ENCODE results near the gene GALNT10. TPM values are rescaled to one million over a fixed set of nuclear protein-coding genes. Genes with fewer than 3 reads are reported as not detected.

GALNT10 gene
- total and polyA plus RNA-seq, 10 of the 15 experiments (the other 5 are each of a cell fraction or from before 2014, with no cell fraction given) = 3.9 to 35.4 (median 15.5) TPM

- H3K36me3 ChIP-seq (ENCODE audit: control insufficient read depth in 2 of 2, insufficient read depth in 2 of 2, low read length in 1 of 2) = no peaks in the 10 kb centered on the region
- peaks cover 26% of the 10 kb centered on the region for H3K4me1 ChIP-seq (ENCODE audit: control insufficient read depth, insufficient read depth, low read length)
- in situ Hi-C loops (cut with MboI) (no loop called here), intact Hi-C loops (cut with micrococcal nuclease; ENCODE audit: unreplicated experiment) (no loop called here)
- DNase-seq (ENCODE audit: low read depth, low spot score) (no peak), FAIRE-seq (no peak), ATAC-seq (no peak)
- BruUV-seq (replicated peaks) = no TSS peak
- H2AFZ ChIP-seq (ENCODE audit: control insufficient read depth, low read depth, low read length) = no peak overlapping the region
- SMC1A ChIA-PET (ENCODE audit: uncharacterized antibody, unreplicated experiment) = interaction anchor here (1.4 kb wide), 1 partner anchor 75 kb away, joined by 4 read pairs; no protein-coding TSS in a partner anchor
- no peaks in the 10 kb centered on the region for H3K9me3 ChIP-seq (replicated peaks; ENCODE audit: control insufficient read depth, insufficient read depth, low read length)
- no peak overlapping the region for H3K9ac ChIP-seq (ENCODE audit: control insufficient read depth, insufficient read depth, low read length)
- TF ChIP-seq ZBTB33 (IDR thresholded peaks at IDR 0.05) (no peak), DPF2 (IDR thresholded peaks at IDR 0.05) (no peak)
- no peaks in the 10 kb centered on the region for H3K79me2 ChIP-seq (ENCODE audit: control insufficient read depth, insufficient read depth, low read length)
- H4K20me1 ChIP-seq (ENCODE audit: control insufficient read depth, insufficient read depth) = no peaks in the 10 kb centered on the region
- POLR2A ChIA-PET = interaction anchor here (1.2 kb wide), 1 partner anchor 56 kb away, joined by 3 read pairs; no protein-coding TSS in a partner anchor
- no peaks in the 10 kb centered on the region for H3K27me3 ChIP-seq (replicated peaks in 1 of 2; ENCODE audit: control insufficient read depth in 2 of 2, insufficient read depth in 2 of 2, low read length in 1 of 2)
- RAD21 ChIA-PET (ENCODE audit: unreplicated experiment) = interaction anchor here (0.9 kb wide), 1 partner anchor 12 kb away, joined by 3 read pairs; no protein-coding TSS in a partner anchor
- no peak overlapping the region for H3K4me2 ChIP-seq (ENCODE audit: control insufficient read depth, insufficient read depth)
- H3K27ac ChIP-seq (ENCODE audit: control insufficient read depth, insufficient read depth) = no peak overlapping the region
- CTCF ChIA-PET = no interaction called here
- WGBS (ENCODE audit: insufficient coverage, insufficient replicate concordance, low lambda C conversion rate, missing lambda C conversion rate) = 99% methylated on average over 6 of the region's 6 CpGs
- H3K4me3 ChIP-seq = no peak overlapping the region
Observed at GRCh38 chr5:154271936-154272514, 81.5 kb downstream of the GALNT10 start.

GRCh38 chr5:154273028-154273617 lies 82.6 kb downstream of the GALNT10 start:
- Histone ChIP-seq H3K4me1 (ENCODE audit: control insufficient read depth, insufficient read depth, low read length) (peaks cover 30% of the 10 kb centered on the region), H2AFZ (ENCODE audit: control insufficient read depth, low read depth, low read length) (peak overlapping the region; percentile 22), H3K27ac (ENCODE audit: control insufficient read depth, insufficient read depth) (peak overlapping the region; percentile 9; the same call in 1 of the 2 replicates), H3K4me2 (ENCODE audit: control insufficient read depth, insufficient read depth) (no peak overlapping the region), H3K9ac (ENCODE audit: control insufficient read depth, insufficient read depth, low read length) (no peak overlapping the region; the same call in 1 of the 2 replicates), H3K27me3 (replicated peaks in 1 of 2; ENCODE audit: control insufficient read depth in 2 of 2, insufficient read depth in 2 of 2, low read length in 1 of 2) (no peaks in the 10 kb centered on the region), H3K4me3 (no peak overlapping the region), H3K79me2 (ENCODE audit: control insufficient read depth, insufficient read depth, low read length) (no peaks in the 10 kb centered on the region), H3K9me3 (replicated peaks; ENCODE audit: control insufficient read depth, insufficient read depth, low read length) (no peaks in the 10 kb centered on the region), H3K36me3 (ENCODE audit: control insufficient read depth in 2 of 2, insufficient read depth in 2 of 2, low read length in 1 of 2) (no peaks in the 10 kb centered on the region), H4K20me1 (ENCODE audit: control insufficient read depth, insufficient read depth) (no peaks in the 10 kb centered on the region)
- in situ Hi-C loops (cut with MboI) = no loop called here
- no peak for DNase-seq (ENCODE audit: low read depth, low spot score)
- WGBS (ENCODE audit: insufficient coverage, insufficient replicate concordance, low lambda C conversion rate, missing lambda C conversion rate) = 36% methylated on average over 3 of the region's 3 CpGs
- ChIA-PET RAD21 (ENCODE audit: unreplicated experiment) (no interaction called here), SMC1A (ENCODE audit: uncharacterized antibody, unreplicated experiment) (interaction anchor here (1.4 to 2.2 kb wide), 2 partner anchors 12 to 76 kb away, joined by 4 to 5 read pairs; no protein-coding TSS in a partner anchor), POLR2A (interaction anchor here (1.2 kb wide), 1 partner anchor 58 kb away, joined by 3 read pairs; no protein-coding TSS in a partner anchor), CTCF (interaction anchor here (1.3 kb wide), 1 partner anchor 16 kb away, joined by 3 read pairs; no protein-coding TSS in a partner anchor)
- peak; percentile 62 for FAIRE-seq
- ATAC-seq = peak; percentile 64
- intact Hi-C loops (cut with micrococcal nuclease; ENCODE audit: unreplicated experiment) = no loop called here
- BruUV-seq (replicated peaks) = no TSS peak
- TF ChIP-seq BHLHE40 (IDR thresholded peaks at IDR 0.05; ENCODE audit: borderline replicate concordance in 1 of 2, low read depth in 2 of 2, low read length in 1 of 2) (no peak), E4F1 (IDR thresholded peaks at IDR 0.05; ENCODE audit: borderline replicate concordance, partially characterized antibody) (no peak), TAF1 (IDR thresholded peaks at IDR 0.05; ENCODE audit: borderline replicate concordance, low read depth, low read length) (0 out of 2 replicates have a peak, but pooled peaks have one; percentile 17), REST (IDR thresholded peaks at IDR 0.05; ENCODE audit: low read depth, low read length) (no peak)
